ENCODE measurements around the gene DEFB123. TPM values are rescaled to one million over a fixed set of nuclear protein-coding genes. Genes with fewer than 3 reads are reported as not detected.

Gene DEFB123
- total and polyA plus RNA-seq, 2 donors from 2014 or later: not detected

GRCh38 chr20:31484001-31484400, 43.6 kb downstream of the DEFB123 start:
- Histone ChIP-seq H3K4me1 (ENCODE audit: control insufficient read depth in 2 of 3, insufficient read depth in 2 of 3, low read depth in 1 of 3, low read length in 3 of 3) (peaks cover 0 to 2% (median 0%) of the 10 kb centered on the region in 3 donors), H3K9ac (ENCODE audit: low read length in 3 of 3) (no peak overlapping the region), H3K36me3 (ENCODE audit: control insufficient read depth in 2 of 3, insufficient read depth in 3 of 3, low read length in 3 of 3) (no peaks in the 10 kb centered on the region), H3K9me3 (ENCODE audit: control insufficient read depth in 2 of 3, insufficient read depth in 1 of 3, low read length in 3 of 3) (no peaks in the 10 kb centered on the region), H3K4me3 (ENCODE audit: low read length in 3 of 3) (no peak overlapping the region), H3K27ac (ENCODE audit: low read depth in 2 of 2, low read length in 2 of 2) (no peak overlapping the region), H3K27me3 (ENCODE audit: control insufficient read depth, insufficient read depth, low read length) (peaks cover 2% of the 10 kb centered on the region)
- TF ChIP-seq, protein P1, sequence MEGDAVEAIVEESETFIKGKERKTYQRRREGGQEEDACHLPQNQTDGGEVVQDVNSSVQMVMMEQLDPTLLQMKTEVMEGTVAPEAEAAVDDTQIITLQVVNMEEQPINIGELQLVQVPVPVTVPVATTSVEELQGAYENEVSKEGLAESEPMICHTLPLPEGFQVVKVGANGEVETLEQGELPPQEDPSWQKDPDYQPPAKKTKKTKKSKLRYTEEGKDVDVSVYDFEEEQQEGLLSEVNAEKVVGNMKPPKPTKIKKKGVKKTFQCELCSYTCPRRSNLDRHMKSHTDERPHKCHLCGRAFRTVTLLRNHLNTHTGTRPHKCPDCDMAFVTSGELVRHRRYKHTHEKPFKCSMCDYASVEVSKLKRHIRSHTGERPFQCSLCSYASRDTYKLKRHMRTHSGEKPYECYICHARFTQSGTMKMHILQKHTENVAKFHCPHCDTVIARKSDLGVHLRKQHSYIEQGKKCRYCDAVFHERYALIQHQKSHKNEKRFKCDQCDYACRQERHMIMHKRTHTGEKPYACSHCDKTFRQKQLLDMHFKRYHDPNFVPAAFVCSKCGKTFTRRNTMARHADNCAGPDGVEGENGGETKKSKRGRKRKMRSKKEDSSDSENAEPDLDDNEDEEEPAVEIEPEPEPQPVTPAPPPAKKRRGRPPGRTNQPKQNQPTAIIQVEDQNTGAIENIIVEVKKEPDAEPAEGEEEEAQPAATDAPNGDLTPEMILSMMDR (IDR thresholded peaks at IDR 0.05; ENCODE audit: borderline replicate concordance, extremely low read depth, insufficient read depth): no peak
- FAIRE-seq: no peak
- intact Hi-C loops (cut with DNase I): no loop called here
- peak in 4 of 5 donors; percentile 26 to 80 (median 58) for DNase-seq

DNA sequence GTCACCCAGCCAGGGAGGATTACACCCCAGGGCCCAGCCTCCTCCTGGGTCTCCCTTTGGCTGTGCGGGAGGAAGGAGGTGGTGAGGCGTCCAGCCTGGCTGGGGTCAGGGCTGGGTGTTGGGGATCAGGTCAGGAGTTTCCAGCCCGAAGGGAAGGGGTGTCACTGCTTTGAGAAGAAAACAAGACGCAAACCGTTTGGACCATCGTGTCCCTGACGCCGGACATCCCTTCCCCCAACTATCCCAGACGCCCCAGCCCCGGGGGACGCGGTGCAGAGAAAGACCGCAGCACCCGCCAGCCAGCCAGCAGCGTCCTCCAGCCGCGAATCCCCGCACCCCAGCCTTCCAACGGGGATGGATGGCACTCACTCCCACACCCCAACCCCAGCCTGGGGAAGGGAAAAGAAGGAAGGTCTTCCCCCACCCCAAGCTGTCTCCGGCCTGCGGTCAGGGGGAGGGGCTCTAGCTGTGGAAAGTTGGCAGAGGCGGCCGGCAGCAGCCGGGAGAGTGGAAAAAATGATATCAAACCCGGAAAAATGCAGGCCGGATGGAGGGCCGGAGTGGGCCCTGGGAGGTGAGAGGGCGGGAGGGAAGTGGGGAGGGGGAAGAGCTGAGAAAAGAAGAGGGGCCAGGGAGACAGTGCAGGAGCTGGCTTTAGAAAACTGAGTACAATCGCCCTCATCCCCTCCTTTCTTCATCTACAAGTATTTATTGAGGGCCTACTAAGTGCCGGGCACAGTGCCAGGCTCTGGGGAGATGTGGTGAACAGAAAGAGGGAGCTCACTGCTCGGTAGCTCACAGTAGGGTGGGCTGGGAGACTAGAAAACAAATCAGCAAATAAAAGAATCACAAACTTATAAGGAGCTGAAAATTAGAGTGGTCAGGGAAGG, 45.3 kb downstream of the DEFB123 start:
- H3K4me1 ChIP-seq (ENCODE audit: control insufficient read depth in 2 of 3, insufficient read depth in 2 of 3, low read depth in 1 of 3, low read length in 3 of 3): peaks cover 0 to 2% (median 0%) of the 10 kb centered on the region in 3 donors
- H3K36me3 ChIP-seq (ENCODE audit: control insufficient read depth in 2 of 3, insufficient read depth in 3 of 3, low read length in 3 of 3): no peaks in the 10 kb centered on the region
- peaks cover 2% of the 10 kb centered on the region for H3K27me3 ChIP-seq (ENCODE audit: control insufficient read depth, insufficient read depth, low read length)
- FAIRE-seq (no peak), DNase-seq (peak; percentile 51 to 92 (median 61))
- H3K9me3 ChIP-seq (ENCODE audit: control insufficient read depth in 2 of 3, insufficient read depth in 1 of 3, low read length in 3 of 3): no peaks in the 10 kb centered on the region
- H3K27ac ChIP-seq (ENCODE audit: low read depth in 2 of 2, low read length in 2 of 2): peak overlapping the region; percentile 57 to 79
- H3K4me3 ChIP-seq (ENCODE audit: low read length in 3 of 3): no peak overlapping the region
- TF ChIP-seq, protein P1 (IDR thresholded peaks at IDR 0.05; ENCODE audit: borderline replicate concordance, extremely low read depth, insufficient read depth): no peak
- no peak overlapping the region for H3K9ac ChIP-seq (ENCODE audit: low read length in 3 of 3)
- intact Hi-C loops (cut with DNase I): no loop called here

GRCh38 chr20:31488115-31488514, 47.7 kb downstream of the DEFB123 start:
- intact Hi-C loops (cut with DNase I): no loop called here

More at GRCh38 chr20:31488115-31488514, 47.7 kb downstream of the DEFB123 start:
- Histone ChIP-seq H3K9ac (ENCODE audit: low read length in 3 of 3) (no peak overlapping the region), H3K9me3 (ENCODE audit: control insufficient read depth in 2 of 3, insufficient read depth in 1 of 3, low read length in 3 of 3) (no peaks in the 10 kb centered on the region), H3K4me3 (ENCODE audit: low read length in 3 of 3) (no peak overlapping the region), H3K4me1 (ENCODE audit: control insufficient read depth in 2 of 3, insufficient read depth in 2 of 3, low read depth in 1 of 3, low read length in 3 of 3) (peaks cover 0 to 2% (median 0%) of the 10 kb centered on the region in 3 donors), H3K36me3 (ENCODE audit: control insufficient read depth in 2 of 3, insufficient read depth in 3 of 3, low read length in 3 of 3) (no peaks in the 10 kb centered on the region), H3K27ac (ENCODE audit: low read depth in 2 of 2, low read length in 2 of 2) (no peak overlapping the region), H3K27me3 (ENCODE audit: control insufficient read depth, insufficient read depth, low read length) (peaks cover 2% of the 10 kb centered on the region)
- FAIRE-seq (no peak), DNase-seq (peak in 1 of 5 donors; percentile 50)
- TF ChIP-seq, protein P1 (IDR thresholded peaks at IDR 0.05; ENCODE audit: borderline replicate concordance, extremely low read depth, insufficient read depth): no peak

Measured in kidney (tissue), 14 donors.